GM23338 (cell line): ENCODE measurements around the gene TMEM38A.
"Not testable (repeated sequence)": the region's sequence is repeated elsewhere in the genome, so short reads cannot be mapped to it uniquely, and the experiment has no call there.

Experiments
- CREB1 ChIP-seq: fragments of 250-450 bp; sonication (Bioruptor Pico); IDR thresholded peaks from 2 replicates; pipeline ENCODE4 v1.5.0; 2020; ENCODE audit warnings: low read depth, mild to moderate bottlenecking, moderate library complexity
- EZH2 ChIP-seq: fragments of 200-600 bp; sonication (generic); IDR thresholded peaks from one replicate; pipeline ENCODE4 v1.8.0; 2017; ENCODE audit warnings: antibody characterized with exemption, mild to moderate bottlenecking, low read depth; ENCODE audit not compliant: unreplicated experiment
- EZH2phosphoT487 ChIP-seq: fragments of 200-600 bp; sonication (generic); IDR thresholded peaks from one replicate; pipeline ENCODE4 v1.8.1; 2018; ENCODE audit warnings: antibody characterized with exemption; ENCODE audit not compliant: unreplicated experiment
- TF ChIP-seq, protein P1 (sequence below), 2 experiments: fragments of 200-600 bp in 1 of 2; sonication (generic) in 1 of 2; conservative IDR thresholded peaks; 2 replicates each; pipeline versions ENCODE4 v1.5.1 to v1.6.1; 2016 to 2017; ENCODE audit warnings: antibody characterized with exemption in 2 of 2, low read depth in 2 of 2, mild to moderate bottlenecking in 2 of 2, moderate library complexity in 1 of 2

DNA sequence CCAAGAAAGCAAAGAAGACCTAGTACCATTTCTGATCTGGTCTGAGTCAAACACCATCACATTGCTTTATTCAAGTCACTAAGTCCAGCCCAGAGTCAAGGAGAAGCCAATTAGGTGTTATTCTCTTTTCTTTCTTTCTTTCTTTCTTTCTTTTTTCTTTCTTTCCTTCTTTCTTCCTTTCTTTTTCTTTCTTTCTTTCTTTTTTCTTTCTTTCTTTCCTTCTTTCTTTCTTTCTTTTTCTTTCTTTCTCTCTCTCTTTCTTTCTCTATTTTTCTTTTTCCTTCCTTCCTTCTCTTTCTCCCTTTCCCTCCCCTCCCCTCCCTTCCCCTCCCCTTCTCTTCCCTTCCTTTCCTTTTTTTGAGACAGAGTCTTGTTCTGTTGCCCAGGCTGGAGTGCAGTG, 49.9 kb downstream of the TMEM38A start:
- not testable (repeated sequence) for TF ChIP-seq EZH2phosphoT487; EZH2; CREB1 (CRISPR knock-in tag)
- TF ChIP-seq, protein P1, sequence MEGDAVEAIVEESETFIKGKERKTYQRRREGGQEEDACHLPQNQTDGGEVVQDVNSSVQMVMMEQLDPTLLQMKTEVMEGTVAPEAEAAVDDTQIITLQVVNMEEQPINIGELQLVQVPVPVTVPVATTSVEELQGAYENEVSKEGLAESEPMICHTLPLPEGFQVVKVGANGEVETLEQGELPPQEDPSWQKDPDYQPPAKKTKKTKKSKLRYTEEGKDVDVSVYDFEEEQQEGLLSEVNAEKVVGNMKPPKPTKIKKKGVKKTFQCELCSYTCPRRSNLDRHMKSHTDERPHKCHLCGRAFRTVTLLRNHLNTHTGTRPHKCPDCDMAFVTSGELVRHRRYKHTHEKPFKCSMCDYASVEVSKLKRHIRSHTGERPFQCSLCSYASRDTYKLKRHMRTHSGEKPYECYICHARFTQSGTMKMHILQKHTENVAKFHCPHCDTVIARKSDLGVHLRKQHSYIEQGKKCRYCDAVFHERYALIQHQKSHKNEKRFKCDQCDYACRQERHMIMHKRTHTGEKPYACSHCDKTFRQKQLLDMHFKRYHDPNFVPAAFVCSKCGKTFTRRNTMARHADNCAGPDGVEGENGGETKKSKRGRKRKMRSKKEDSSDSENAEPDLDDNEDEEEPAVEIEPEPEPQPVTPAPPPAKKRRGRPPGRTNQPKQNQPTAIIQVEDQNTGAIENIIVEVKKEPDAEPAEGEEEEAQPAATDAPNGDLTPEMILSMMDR (conservative IDR thresholded peaks at IDR 0.05; ENCODE audit: low read depth in 2 of 2), result not testable (repeated sequence)
